Measurements from ENCODE around the gene CHMP2A.
A peak's percentile ranks its signal among the peaks of the same experiment; 100 is the strongest.
"Not testable (repeated sequence)": the region's sequence is repeated elsewhere in the genome, so short reads cannot be mapped to it uniquely, and the experiment has no call there.

CHMP2A gene

GRCh38 chr19:58555369-58555885 lies 522 bp upstream of the CHMP2A start:
- no peak for DNase-seq (ENCODE audit: low spot score)

DNA sequence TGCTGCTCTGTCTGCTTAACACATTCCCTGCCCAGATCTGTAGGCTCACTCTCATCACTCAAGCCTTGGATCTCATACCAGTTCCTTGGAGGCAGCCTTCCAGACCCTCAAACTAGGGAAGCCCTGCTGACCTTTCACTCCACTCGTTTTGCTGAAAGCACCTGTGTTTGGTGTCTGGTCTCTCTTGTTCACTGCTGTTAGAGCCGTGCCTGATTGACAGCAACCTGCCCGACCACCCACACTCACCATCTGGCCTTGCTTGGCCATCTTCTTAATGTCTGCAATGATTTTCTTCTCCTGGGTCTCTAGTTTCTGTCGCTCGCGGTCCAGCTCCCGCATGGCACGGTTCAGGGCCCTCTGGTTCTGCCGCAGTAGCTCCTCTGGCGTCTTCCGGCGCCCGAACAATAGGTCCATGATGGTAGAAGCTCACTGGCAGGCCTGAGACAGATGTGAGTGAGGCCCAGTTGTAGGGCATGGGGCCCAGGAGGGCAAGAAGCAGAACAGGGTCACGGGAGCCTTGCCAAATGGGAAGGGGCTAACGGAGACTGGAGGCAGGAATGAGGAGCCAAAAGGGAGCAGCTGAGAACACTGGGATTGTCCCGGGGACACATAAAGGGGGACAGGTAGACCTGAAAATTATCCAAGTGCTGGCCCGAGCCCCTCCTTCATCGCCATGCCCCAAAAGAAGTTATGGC lies 959 bp downstream of the CHMP2A start:
- DNase-seq (ENCODE audit: low spot score), result peak; percentile 65

DNA sequence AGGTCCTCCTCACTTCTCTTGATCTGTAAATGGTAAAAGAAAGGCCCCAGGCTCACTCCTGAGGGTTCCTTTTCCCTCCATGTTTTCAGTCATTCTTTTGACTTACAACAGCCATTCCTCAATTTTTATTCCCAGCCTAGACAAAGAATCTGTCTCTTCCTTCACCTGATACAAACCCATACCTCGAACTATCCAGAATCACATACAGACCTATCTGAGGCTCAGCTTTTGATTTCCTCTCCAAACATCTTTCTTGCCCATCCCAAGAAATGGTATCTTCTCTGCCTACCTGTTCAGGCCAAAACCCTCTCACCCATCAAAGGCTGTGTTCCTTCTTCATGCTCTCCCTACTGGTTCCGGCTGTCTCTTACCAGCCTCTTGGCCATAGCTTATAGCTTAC lies 2.2 kb downstream of the CHMP2A start:
- DNase-seq (ENCODE audit: low spot score), result no peak

- no peak for DNase-seq (ENCODE audit: low spot score)
Observed at GRCh38 chr19:58551577-58552471, 3.1 kb downstream of the CHMP2A start.

DNA sequence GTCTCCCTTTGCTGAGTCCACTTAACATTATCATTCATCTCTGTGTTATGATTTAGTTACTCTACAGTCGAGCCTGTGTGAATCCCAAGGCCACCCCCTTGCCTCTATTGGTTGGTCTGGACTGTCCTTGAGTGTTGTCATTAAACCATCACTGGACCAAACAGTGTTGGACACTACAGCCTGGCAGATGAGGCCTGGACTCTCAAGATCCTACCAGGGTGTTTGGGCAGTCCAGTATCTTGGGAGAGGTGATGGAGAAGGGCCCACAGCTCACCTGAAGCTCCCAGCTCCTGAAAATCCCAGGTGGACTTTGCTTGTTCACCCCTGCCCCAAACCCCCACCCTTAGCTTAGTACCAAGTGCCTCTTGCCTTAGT lies 3.8 kb downstream of the CHMP2A start:
- DNase-seq (ENCODE audit: low spot score), result no peak

DNA sequence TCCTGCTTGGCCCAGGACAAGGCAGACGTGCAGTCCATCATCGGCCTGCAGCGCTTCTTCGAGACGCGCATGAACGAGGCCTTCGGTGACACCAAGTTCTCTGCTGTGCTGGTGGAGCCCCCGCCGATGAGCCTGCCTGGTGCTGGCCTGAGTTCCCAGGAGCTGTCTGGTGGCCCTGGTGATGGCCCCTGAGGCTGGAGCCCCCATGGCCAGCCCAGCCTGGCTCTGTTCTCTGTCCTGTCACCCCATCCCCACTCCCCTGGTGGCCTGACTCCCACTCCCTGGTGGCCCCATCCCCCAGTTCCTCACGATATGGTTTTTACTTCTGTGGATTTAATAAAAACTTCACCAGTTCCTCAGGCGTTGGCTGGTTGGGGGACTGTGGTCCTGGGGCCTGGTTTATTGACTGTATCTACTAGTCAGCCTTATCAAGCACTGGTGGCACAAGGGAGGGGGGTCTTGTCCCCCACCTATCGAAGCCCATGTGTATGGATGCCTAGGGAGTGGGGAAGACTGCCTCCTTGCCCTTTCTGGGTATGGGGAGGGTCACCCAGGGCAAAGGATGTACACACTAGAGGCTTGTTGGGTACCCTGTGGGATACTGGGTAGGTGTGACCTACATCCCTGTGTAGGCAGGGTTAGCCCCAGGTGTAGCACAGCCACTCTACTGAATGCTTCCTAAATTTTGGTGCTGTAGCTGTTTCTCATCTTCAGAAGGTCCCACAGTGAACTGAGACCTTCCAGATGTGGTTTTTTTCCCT lies 4.4 kb downstream of the CHMP2A start:
- no peak for DNase-seq (ENCODE audit: low spot score)

DNA sequence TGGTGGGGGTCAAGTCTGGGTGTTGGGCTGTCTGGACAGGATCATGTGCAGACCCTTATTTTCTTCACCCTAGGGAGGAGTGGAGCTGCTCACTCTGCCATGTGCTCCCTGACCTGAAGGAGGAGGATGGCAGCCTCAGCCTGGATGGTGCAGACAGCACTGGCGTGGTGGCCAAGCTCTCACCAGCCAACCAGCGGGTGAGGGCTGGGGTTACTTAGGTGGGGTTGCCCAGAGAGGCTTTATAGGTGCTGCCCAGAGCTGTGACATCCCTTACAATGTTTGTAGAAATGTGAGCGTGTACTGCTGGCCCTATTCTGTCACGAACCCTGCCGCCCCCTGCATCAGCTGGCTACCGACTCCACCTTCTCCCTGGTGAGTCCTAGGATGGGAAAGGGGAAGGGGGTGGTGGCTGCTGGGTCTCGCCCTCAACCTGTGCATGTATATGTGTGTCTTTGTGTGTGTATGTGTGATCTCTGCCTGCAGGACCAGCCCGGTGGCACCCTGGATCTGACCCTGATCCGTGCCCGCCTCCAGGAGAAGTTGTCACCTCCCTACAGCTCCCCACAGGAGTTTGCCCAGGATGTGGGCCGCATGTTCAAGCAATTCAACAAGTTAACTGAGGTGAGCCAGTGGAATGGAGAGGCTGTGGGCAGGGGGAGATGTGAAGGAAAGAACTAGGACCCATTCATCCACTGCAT lies 5.1 kb downstream of the CHMP2A start:
- DNase-seq (ENCODE audit: low spot score), result no peak

- DNase-seq (ENCODE audit: low spot score), result no peak
Observed at GRCh38 chr19:58548859-58549663, 5.8 kb downstream of the CHMP2A start.

GRCh38 chr19:58547323-58548312 lies 7.3 kb downstream of the CHMP2A start:
- DNase-seq (ENCODE audit: low spot score), result no peak

GRCh38 chr19:58546019-58546530 lies 8.8 kb downstream of the CHMP2A start:
- DNase-seq (ENCODE audit: low spot score), result no peak

DNA sequence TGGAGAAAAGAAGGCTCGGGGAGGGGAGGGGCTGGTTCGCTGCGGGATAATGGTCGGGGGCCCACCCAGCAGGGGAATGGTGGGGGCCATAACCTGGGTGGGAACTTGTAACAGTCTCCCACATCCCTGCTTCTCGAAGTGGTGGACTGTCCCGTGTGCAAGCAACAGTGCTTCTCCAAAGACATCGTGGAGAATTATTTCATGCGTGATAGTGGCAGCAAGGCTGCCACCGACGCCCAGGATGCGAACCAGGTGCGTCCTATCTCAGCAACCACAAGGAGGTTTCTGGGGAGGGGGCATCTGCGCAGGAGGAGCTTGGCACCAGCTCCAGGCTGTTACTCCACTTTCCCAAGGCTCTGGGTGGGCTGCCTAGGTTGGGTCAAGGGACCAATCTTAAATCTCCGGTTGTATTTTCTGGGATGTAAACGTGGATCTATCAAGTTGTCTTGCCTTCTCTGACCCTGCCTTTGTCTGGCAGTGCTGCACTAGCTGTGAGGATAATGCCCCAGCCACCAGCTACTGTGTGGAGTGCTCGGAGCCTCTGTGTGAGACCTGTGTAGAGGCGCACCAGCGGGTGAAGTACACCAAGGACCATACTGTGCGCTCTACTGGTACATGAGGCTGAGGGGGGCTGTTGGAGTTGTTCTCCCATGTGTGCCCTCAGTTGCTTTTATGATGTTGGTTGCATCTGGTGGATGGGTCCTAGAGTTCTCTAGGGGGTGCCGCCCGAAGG lies 9.5 kb downstream of the CHMP2A start:
- DNase-seq (ENCODE audit: low spot score), result no peak

- no peak for DNase-seq (ENCODE audit: low spot score)
Observed at GRCh38 chr19:58544591-58545285, 10.2 kb downstream of the CHMP2A start.

- peak; percentile 100 for DNase-seq (ENCODE audit: low spot score)
Observed at GRCh38 chr19:58543826-58544590, 10.9 kb downstream of the CHMP2A start, which contains the start of gene TRIM28. TRIM28 (plus strand) TSS chr19:58544064; CDS start chr19:58544758, 694 bp downstream.

GRCh38 chr19:58542641-58543372 lies 12.1 kb downstream of the CHMP2A start:
- DNase-seq (ENCODE audit: low spot score), result not testable (repeated sequence)

DNA sequence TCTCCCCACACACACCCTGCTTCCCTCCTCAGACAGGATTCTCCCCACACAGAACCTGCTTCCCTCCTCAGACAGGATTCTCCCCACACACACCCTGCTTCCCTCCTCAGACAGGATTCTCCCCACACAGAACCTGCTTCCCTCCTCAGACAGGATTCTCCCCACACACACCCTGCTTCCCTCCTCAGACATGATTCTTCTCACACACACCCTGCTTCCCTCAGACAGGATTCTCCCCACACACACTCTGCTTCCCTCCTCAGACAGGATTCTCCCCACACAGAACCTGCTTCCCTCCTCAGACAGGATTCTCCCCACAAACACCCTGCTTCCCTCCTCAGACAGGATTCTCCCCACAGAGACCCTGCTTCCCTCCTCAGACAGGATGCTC lies 15.7 kb downstream of the CHMP2A start:
- DNase-seq (ENCODE audit: low spot score), result not testable (repeated sequence)
